Measurements from ENCODE around the gene C12orf60.

GRCh38 chr12:14828892-14829291 lies 25.4 kb downstream of the C12orf60 start:
- no peak for TF ChIP-seq CTCF (IDR thresholded peaks at IDR 0.05 in 2 of 3, conservative IDR thresholded peaks at IDR 0.05 in 1 of 3; ENCODE audit: borderline replicate concordance in 1 of 3, insufficient read depth in 1 of 3, low read depth in 2 of 3, low read length in 2 of 3)
- no peak for TF ChIP-seq POLR2A (IDR thresholded peaks at IDR 0.05; ENCODE audit: borderline replicate concordance, extremely low read depth, insufficient read depth, insufficient read length)
- TF ChIP-seq SIN3A (IDR thresholded peaks at IDR 0.05; ENCODE audit: low read depth): no peak
- TF ChIP-seq EZH2 (IDR thresholded peaks at IDR 0.05): no peak
- no peak for TF ChIP-seq EZH2phosphoT487 (IDR thresholded peaks at IDR 0.05; ENCODE audit: borderline replicate concordance)
- TF ChIP-seq, protein P1, sequence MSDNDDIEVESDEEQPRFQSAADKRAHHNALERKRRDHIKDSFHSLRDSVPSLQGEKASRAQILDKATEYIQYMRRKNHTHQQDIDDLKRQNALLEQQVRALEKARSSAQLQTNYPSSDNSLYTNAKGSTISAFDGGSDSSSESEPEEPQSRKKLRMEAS (IDR thresholded peaks at IDR 0.05): no peak
- no peak for TF ChIP-seq POLR2AphosphoS5 (IDR thresholded peaks at IDR 0.05; ENCODE audit: low read depth, low read length)
